ENCODE measurements around the gene TMEM272.

GRCh38 chr13:51885651-51886050 is 40.7 kb upstream of the TMEM272 start:
- TF ChIP-seq CTCF (IDR thresholded peaks at IDR 0.05) (no peak), POLR2A (IDR thresholded peaks at IDR 0.05) (no peak)
